ENCODE results near the gene HOXA3. TPM values are rescaled to one million over a fixed set of nuclear protein-coding genes. Genes with fewer than 3 reads are reported as not detected.

HOXA3 gene
- total and polyA plus RNA-seq, 4 experiments from 2014 or later, result 0.07 TPM; not detected in 3

DNA sequence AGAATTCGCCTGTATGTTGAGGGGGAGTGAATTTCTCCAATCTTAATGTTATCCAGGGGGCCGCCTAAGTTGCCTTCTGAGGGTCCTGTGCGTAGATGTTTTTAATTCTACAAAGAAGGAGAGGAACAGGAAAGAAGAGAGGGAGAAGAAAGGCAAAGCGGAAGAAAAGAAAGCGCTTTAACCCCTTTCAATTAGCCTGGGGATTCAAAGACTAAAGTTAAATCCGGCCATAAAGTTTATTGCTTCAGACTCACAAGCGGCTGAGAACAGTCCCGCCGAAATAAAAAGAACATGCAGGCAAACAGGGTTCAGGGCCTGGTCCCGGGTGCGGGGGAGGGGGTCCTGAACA, 13.4 kb downstream of the HOXA3 start:
- H3K4me1 ChIP-seq (ENCODE audit: insufficient read depth, low read length), result no peaks in the 10 kb centered on the region
- H3K9me3 ChIP-seq (ENCODE audit: control insufficient read depth in 1 of 2, low read length in 2 of 2), result no peaks in the 10 kb centered on the region
- Mint-ChIP-seq H3K4me3 (no peak overlapping the region), H3K36me3 (no peaks in the 10 kb centered on the region), H3K9me3 (no peaks in the 10 kb centered on the region), H3K27ac (no peak overlapping the region), H3K27me3 (peaks cover 32 to 40% of the 10 kb centered on the region in 2 donors), H3K4me1 (no peaks in the 10 kb centered on the region)
- no peak for DNase-seq
- ChIA-PET CTCF (ENCODE audit: partially characterized antibody) (no interaction called here), POLR2A (ENCODE audit: partially characterized antibody) (no interaction called here)
- H3K4me3 ChIP-seq (ENCODE audit: low read length in 2 of 2), result no peak overlapping the region
- no peaks in the 10 kb centered on the region for H3K36me3 ChIP-seq (ENCODE audit: insufficient read depth, low read length)
- intact Hi-C loops (cut with micrococcal nuclease), result no loop called here
- no peak overlapping the region for H3K27ac ChIP-seq (ENCODE audit: low read depth, low read length)
- H3K27me3 ChIP-seq (ENCODE audit: insufficient read depth, low read length), result peaks cover 9% of the 10 kb centered on the region

DNA sequence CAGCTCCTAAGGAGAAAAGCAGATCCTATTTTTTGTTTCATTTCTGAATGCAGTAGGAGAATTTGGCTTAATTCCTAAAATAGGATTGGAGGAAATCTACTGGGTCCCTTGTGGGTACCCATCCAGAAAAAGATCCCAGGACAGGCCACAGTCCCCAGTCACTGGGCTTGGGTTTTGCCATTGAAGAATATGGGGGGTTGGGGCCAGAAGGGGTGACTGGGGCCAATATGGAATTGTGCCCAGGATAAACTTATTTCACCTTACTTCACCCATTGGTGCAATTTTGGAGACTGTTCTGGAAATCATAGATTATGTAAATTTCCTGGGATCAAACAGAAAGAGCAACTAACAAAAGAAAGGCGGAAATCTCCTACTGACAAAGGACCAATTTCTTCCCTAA, 13.9 kb downstream of the HOXA3 start:
- intact Hi-C loops (cut with micrococcal nuclease), result no loop called here
- no peaks in the 10 kb centered on the region for H3K9me3 ChIP-seq (ENCODE audit: control insufficient read depth in 1 of 2, low read length in 2 of 2)
- Mint-ChIP-seq H3K4me1 (no peaks in the 10 kb centered on the region), H3K27me3 (peaks cover 36 to 45% of the 10 kb centered on the region in 2 donors), H3K9me3 (no peaks in the 10 kb centered on the region), H3K36me3 (no peaks in the 10 kb centered on the region), H3K27ac (no peak overlapping the region), H3K4me3 (no peak overlapping the region)
- no peaks in the 10 kb centered on the region for H3K4me1 ChIP-seq (ENCODE audit: insufficient read depth, low read length)
- H3K27ac ChIP-seq (ENCODE audit: low read depth, low read length), result no peak overlapping the region
- DNase-seq, result no peak
- CTCF ChIA-PET (ENCODE audit: partially characterized antibody), result no interaction called here
- no peak overlapping the region for H3K4me3 ChIP-seq (ENCODE audit: low read length in 2 of 2)
- H3K27me3 ChIP-seq (ENCODE audit: insufficient read depth, low read length), result peaks cover 9% of the 10 kb centered on the region
- POLR2A ChIA-PET (ENCODE audit: partially characterized antibody), result no interaction called here
- H3K36me3 ChIP-seq (ENCODE audit: insufficient read depth, low read length), result no peaks in the 10 kb centered on the region

DNA sequence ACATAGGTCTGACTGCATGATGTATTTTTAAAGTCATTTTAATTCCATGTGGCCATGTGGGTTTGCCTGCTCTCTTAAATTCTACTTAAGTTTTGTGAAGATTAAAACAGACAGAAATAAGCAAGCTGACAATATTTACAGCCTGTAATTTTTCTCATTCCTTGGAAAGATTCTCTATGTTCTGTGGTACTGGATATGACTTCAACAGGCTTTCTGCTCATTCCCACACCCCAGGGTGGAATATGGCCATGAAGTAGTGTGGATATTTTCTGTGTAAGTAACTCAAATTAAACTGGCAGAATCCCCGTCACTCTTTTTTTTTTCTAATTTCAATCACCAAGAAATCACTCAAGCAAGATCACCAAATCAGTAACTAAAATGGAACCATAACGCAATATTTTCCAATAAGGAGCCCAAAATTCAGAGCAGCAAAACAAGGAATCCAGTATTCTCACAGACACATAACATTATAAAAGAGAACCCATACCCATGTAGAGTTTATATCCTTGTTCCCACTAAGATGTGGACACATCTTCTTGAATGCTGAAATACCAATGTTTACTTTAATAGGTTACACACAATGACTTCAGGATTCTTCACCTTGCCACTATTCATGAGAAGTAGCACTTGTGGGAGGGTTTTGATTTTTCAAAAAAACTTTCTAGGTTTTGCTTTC, 14.6 kb downstream of the HOXA3 start:
- Mint-ChIP-seq H3K27me3 (peaks cover 42 to 45% of the 10 kb centered on the region in 2 donors), H3K4me1 (no peaks in the 10 kb centered on the region), H3K4me3 (no peak overlapping the region)

GRCh38 chr7:27134392-27134791, 18.0 kb downstream of the HOXA3 start:
- Histone ChIP-seq H3K27ac (ENCODE audit: low read depth, low read length) (no peak overlapping the region), H3K4me3 (ENCODE audit: low read length in 2 of 2) (no peak overlapping the region), H3K36me3 (ENCODE audit: insufficient read depth, low read length) (no peaks in the 10 kb centered on the region), H3K27me3 (ENCODE audit: insufficient read depth, low read length) (peaks cover 12% of the 10 kb centered on the region), H3K4me1 (ENCODE audit: insufficient read depth, low read length) (peaks cover 6% of the 10 kb centered on the region), H3K9me3 (ENCODE audit: control insufficient read depth in 1 of 2, low read length in 2 of 2) (no peaks in the 10 kb centered on the region)
- intact Hi-C loops (cut with micrococcal nuclease), result no loop called here
- CTCF ChIA-PET (ENCODE audit: partially characterized antibody), result no interaction called here
- peak in 1 of 5 donors; percentile 33 for DNase-seq
- H3K4me3 Mint-ChIP-seq, result no peak overlapping the region
- no peaks in the 10 kb centered on the region for H3K9me3 Mint-ChIP-seq
- H3K4me1 Mint-ChIP-seq, result no peaks in the 10 kb centered on the region
- H3K27ac Mint-ChIP-seq, result no peak overlapping the region
- POLR2A ChIA-PET (ENCODE audit: partially characterized antibody), result no interaction called here
- no peaks in the 10 kb centered on the region for H3K36me3 Mint-ChIP-seq
- peaks cover 46 to 49% of the 10 kb centered on the region in 2 donors for H3K27me3 Mint-ChIP-seq

More for the DNA sequence above, 14.6 kb downstream of the HOXA3 start:
- intact Hi-C loops (cut with micrococcal nuclease), result no loop called here
- no peaks in the 10 kb centered on the region for H3K36me3 ChIP-seq (ENCODE audit: insufficient read depth, low read length)
- H3K4me3 ChIP-seq (ENCODE audit: low read length in 2 of 2), result no peak overlapping the region
- no peak overlapping the region for H3K27ac Mint-ChIP-seq
- no peaks in the 10 kb centered on the region for H3K36me3 Mint-ChIP-seq
- CTCF ChIA-PET (ENCODE audit: partially characterized antibody), result no interaction called here
- POLR2A ChIA-PET (ENCODE audit: partially characterized antibody), result no interaction called here
- no peaks in the 10 kb centered on the region for H3K9me3 ChIP-seq (ENCODE audit: control insufficient read depth in 1 of 2, low read length in 2 of 2)
- no peak for DNase-seq
- peaks cover 9% of the 10 kb centered on the region for H3K27me3 ChIP-seq (ENCODE audit: insufficient read depth, low read length)
- no peak overlapping the region for H3K27ac ChIP-seq (ENCODE audit: low read depth, low read length)
- H3K9me3 Mint-ChIP-seq, result no peaks in the 10 kb centered on the region
- H3K4me1 ChIP-seq (ENCODE audit: insufficient read depth, low read length), result no peaks in the 10 kb centered on the region

DNA sequence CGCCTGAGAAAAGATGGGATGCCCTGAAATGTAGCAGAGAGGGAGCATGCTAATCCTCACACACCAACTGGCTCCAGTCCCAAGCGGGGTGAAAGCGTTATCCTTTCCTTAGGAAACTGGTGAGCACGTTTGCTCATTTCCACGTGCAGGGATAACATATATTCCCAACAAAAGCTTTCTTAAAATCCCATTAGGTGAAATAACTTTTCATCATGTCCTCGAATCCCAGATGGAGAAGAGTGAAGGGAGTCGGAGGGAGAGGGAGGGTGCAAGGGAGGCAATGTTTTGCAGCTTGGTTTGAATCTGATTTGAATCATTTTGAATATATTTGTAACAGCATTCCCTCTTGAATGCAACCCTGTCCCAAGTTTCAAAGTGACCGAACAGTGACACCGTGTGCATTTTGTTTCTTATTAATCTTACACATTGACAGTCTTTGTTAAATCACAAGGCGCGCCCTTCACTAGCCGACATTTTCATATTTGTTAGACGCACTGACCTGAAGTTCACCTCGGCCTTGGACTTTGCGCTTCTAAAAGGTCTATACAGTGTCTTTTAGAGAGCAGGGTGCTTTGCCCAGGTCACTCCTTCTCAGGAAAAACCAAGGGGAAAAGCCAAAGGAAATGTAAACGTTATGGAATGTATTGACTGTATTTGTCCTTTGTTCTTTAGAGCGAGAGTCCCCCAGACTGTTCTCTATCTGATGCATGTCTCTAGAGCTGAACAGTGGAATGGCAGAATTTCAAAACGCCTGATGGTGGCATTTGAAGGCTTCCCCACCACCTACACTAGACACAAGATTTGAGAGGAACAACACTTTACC, 18.8 kb downstream of the HOXA3 start:
- H3K27me3 Mint-ChIP-seq, result peaks cover 48 to 49% of the 10 kb centered on the region in 2 donors
- H3K27ac Mint-ChIP-seq, result peak overlapping the region in 1 of 7 donors; percentile 28
- CTCF ChIA-PET (ENCODE audit: partially characterized antibody), result no interaction called here
- intact Hi-C loops (cut with micrococcal nuclease), result no loop called here
- Histone ChIP-seq H3K36me3 (ENCODE audit: insufficient read depth, low read length) (no peaks in the 10 kb centered on the region), H3K27me3 (ENCODE audit: insufficient read depth, low read length) (peaks cover 12% of the 10 kb centered on the region), H3K4me1 (ENCODE audit: insufficient read depth, low read length) (peaks cover 6% of the 10 kb centered on the region), H3K27ac (ENCODE audit: low read depth, low read length) (no peak overlapping the region), H3K9me3 (ENCODE audit: control insufficient read depth in 1 of 2, low read length in 2 of 2) (no peaks in the 10 kb centered on the region), H3K4me3 (ENCODE audit: low read length in 2 of 2) (no peak overlapping the region)
- no peaks in the 10 kb centered on the region for H3K36me3 Mint-ChIP-seq
- no peaks in the 10 kb centered on the region for H3K9me3 Mint-ChIP-seq
- H3K4me1 Mint-ChIP-seq, result no peaks in the 10 kb centered on the region
- H3K4me3 Mint-ChIP-seq, result no peak overlapping the region
- no peak for DNase-seq
- POLR2A ChIA-PET (ENCODE audit: partially characterized antibody), result no interaction called here

DNA sequence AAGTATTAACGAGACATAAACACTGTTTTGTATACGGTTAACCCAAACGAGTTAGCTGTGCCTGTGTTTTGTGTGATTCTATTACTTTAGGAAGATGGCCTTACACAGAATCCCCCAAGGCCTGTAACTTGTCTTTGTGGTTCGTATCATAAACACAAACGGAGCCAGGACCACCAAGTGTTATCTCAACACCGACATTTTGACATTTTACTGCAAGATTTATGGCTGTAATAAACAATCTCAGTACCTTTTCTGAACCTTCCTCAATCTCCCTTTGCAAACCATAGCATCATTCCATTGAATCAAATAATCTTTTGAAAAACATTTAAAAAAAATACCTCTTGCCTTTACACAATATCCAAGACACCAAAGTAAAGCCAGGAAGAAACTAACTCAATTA, 19.4 kb downstream of the HOXA3 start:
- no peaks in the 10 kb centered on the region for H3K36me3 ChIP-seq (ENCODE audit: insufficient read depth, low read length)
- ChIA-PET CTCF (ENCODE audit: partially characterized antibody) (no interaction called here), POLR2A (ENCODE audit: partially characterized antibody) (no interaction called here)
- Mint-ChIP-seq H3K36me3 (no peaks in the 10 kb centered on the region), H3K4me1 (no peaks in the 10 kb centered on the region), H3K27me3 (peaks cover 42 to 49% of the 10 kb centered on the region in 2 donors), H3K9me3 (no peaks in the 10 kb centered on the region), H3K4me3 (no peak overlapping the region), H3K27ac (no peak overlapping the region)
- H3K4me3 ChIP-seq (ENCODE audit: low read length in 2 of 2), result no peak overlapping the region
- intact Hi-C loops (cut with micrococcal nuclease), result no loop called here
- peaks cover 12% of the 10 kb centered on the region for H3K27me3 ChIP-seq (ENCODE audit: insufficient read depth, low read length)
- no peaks in the 10 kb centered on the region for H3K9me3 ChIP-seq (ENCODE audit: control insufficient read depth in 1 of 2, low read length in 2 of 2)
- DNase-seq, result no peak
- peaks cover 6% of the 10 kb centered on the region for H3K4me1 ChIP-seq (ENCODE audit: insufficient read depth, low read length)
- no peak overlapping the region for H3K27ac ChIP-seq (ENCODE audit: low read depth, low read length)

- POLR2A ChIA-PET (ENCODE audit: partially characterized antibody), result no interaction called here
- peaks cover 11% of the 10 kb centered on the region for H3K27me3 ChIP-seq (ENCODE audit: insufficient read depth, low read length)
- peaks cover 6% of the 10 kb centered on the region for H3K4me1 ChIP-seq (ENCODE audit: insufficient read depth, low read length)
- Mint-ChIP-seq H3K27me3 (peaks cover 38 to 48% of the 10 kb centered on the region in 2 donors), H3K27ac (no peak overlapping the region), H3K4me1 (no peaks in the 10 kb centered on the region), H3K9me3 (no peaks in the 10 kb centered on the region), H3K36me3 (no peaks in the 10 kb centered on the region), H3K4me3 (no peak overlapping the region)
- H3K4me3 ChIP-seq (ENCODE audit: low read length in 2 of 2), result no peak overlapping the region
- CTCF ChIA-PET (ENCODE audit: partially characterized antibody), result no interaction called here
- H3K36me3 ChIP-seq (ENCODE audit: insufficient read depth, low read length), result no peaks in the 10 kb centered on the region
- no peak overlapping the region for H3K27ac ChIP-seq (ENCODE audit: low read depth, low read length)
- DNase-seq, result no peak
- H3K9me3 ChIP-seq (ENCODE audit: control insufficient read depth in 1 of 2, low read length in 2 of 2), result no peaks in the 10 kb centered on the region
- intact Hi-C loops (cut with micrococcal nuclease), result no loop called here
Observed at GRCh38 chr7:27132214-27132613, 20.2 kb downstream of the HOXA3 start.
